ENCODE measurements around the gene CABYR. TPM values are rescaled to one million over a fixed set of nuclear protein-coding genes. Genes with fewer than 3 reads are reported as not detected.

Gene CABYR
- polyA plus RNA-seq, 1 of the 3 experiments (the other 2 are of a cell fraction), result 15.2 TPM

GRCh38 chr18:24126155-24126961, 12.5 kb upstream of the CABYR start:
- no peak for DNase-seq
- no peaks in the 10 kb centered on the region for H4K20me1 ChIP-seq (ENCODE audit: insufficient read depth)
- no peaks in the 10 kb centered on the region for H3F3A ChIP-seq (replicated peaks; ENCODE audit: insufficient read depth)
- no peak overlapping the region for H3K4me3 ChIP-seq (ENCODE audit: low read depth in 2 of 2, low read length in 1 of 2)
- 83% methylated on average over 3 of the region's 3 CpGs for WGBS (ENCODE audit: low lambda C conversion rate)
- CTCF ChIA-PET, result interaction anchor here (1.0 to 1.5 kb wide), 2 partner anchors 22 to 208 kb away, joined by 3 read pairs; no protein-coding TSS in a partner anchor
- TF ChIP-seq TCF12 (IDR thresholded peaks at IDR 0.05) (no peak), FOXJ3 (CRISPR knock-in tag; IDR thresholded peaks at IDR 0.05) (no peak), EZH2phosphoT487 (IDR thresholded peaks at IDR 0.05; ENCODE audit: borderline replicate concordance, low read depth) (no peak), CTCF (IDR thresholded peaks at IDR 0.05) (no peak), RFX5 (IDR thresholded peaks at IDR 0.05; ENCODE audit: low read length) (no peak), REST (IDR thresholded peaks at IDR 0.05; ENCODE audit: low read depth, low read length) (no peak), RXRA (IDR thresholded peaks at IDR 0.05; ENCODE audit: borderline replicate concordance, low read depth) (no peak), USF1 (IDR thresholded peaks at IDR 0.05; ENCODE audit: borderline replicate concordance, low read depth) (no peak), RAD21 (IDR thresholded peaks at IDR 0.05; ENCODE audit: low read length) (no peak)
- H2AFZ ChIP-seq (ENCODE audit: low read depth), result no peak overlapping the region
- no peaks in the 10 kb centered on the region for H3K9me2 ChIP-seq
- H3K27me3 ChIP-seq (ENCODE audit: insufficient read depth), result no peaks in the 10 kb centered on the region
- no peaks in the 10 kb centered on the region for H3K9me3 ChIP-seq
- H3K4me2 ChIP-seq, result no peak overlapping the region
- no peak overlapping the region for H3K27ac ChIP-seq (ENCODE audit: low read depth in 2 of 2, low read length in 1 of 2)
- H3K4me1 ChIP-seq (ENCODE audit: control insufficient read depth in 1 of 2, insufficient read depth in 2 of 2, low read depth in 1 of 2, low read length in 1 of 2), result no peaks in the 10 kb centered on the region
- H3K79me2 ChIP-seq (ENCODE audit: insufficient read depth), result no peaks in the 10 kb centered on the region
- H3K9ac ChIP-seq, result no peak overlapping the region
- POLR2A ChIA-PET, result no interaction called here
- H3K36me3 ChIP-seq (replicated peaks in 1 of 2; ENCODE audit: control insufficient read depth in 1 of 2, insufficient read depth in 2 of 2, low read length in 1 of 2), result peaks cover 0 to 18% of the 10 kb centered on the region in 2 experiments
